GM12878 (cell line): Measurements from ENCODE around the gene FOXO3. TPM values are rescaled to one million over a fixed set of nuclear protein-coding genes. Genes with fewer than 3 reads are reported as not detected.
A peak's percentile ranks its signal among the peaks of the same experiment; 100 is the strongest.

ENCODE experiments used
- ATAC-seq: fragments of 200-7000 bp; cut with Tn5 transposase; 3 replicates; pipeline ENCODE4 v1.9.1; 2020; ENCODE audit warnings: mild to moderate bottlenecking, moderate library complexity
- BruUV-seq: library from RNA; stranded (reverse); fragments of 400-500 nt; replicated peaks from 2 replicates; lab custom pipeline; 2021; lab: Mats Ljungman, UMichigan
- CTCF ChIA-PET: fragments of 300-600 bp; sonication (Branson Sonifier 250); formaldehyde crosslinking; extraction: SDS; loops from one replicate; lab custom pipeline; 2021; ENCODE audit warnings: inconsistent platforms; lab: Yijun Ruan, JAX
- POLR2A ChIA-PET: fragments of 350-600 bp; formaldehyde crosslinking; extraction: SDS; loops from one replicate; lab custom pipeline; 2021; ENCODE audit warnings: inconsistent platforms; lab: Charles Lee
- RAD21 ChIA-PET: fragments of 300-600 bp; sonication (Branson Sonifier 250); formaldehyde crosslinking; loops from one replicate; lab custom pipeline; 2023; ENCODE audit warnings: antibody characterized with exemption; ENCODE audit not compliant: unreplicated experiment; lab: Charles Lee
- SMC1A ChIA-PET: fragments of 300-600 bp; sonication (Branson Sonifier 250); formaldehyde crosslinking; loops from one replicate; lab custom pipeline; 2023; ENCODE audit not compliant: unreplicated experiment, uncharacterized antibody; lab: Charles Lee
- DNase-seq: peaks from one replicate; pipeline ENCODE4 v3.0.0-alpha.2; 2011; ENCODE audit warnings: low read depth, low spot score
- FAIRE-seq: peaks from 3 replicates; lab custom pipeline; 2011; peaks lifted over from hg19 to GRCh38; lab: Jason Lieb, UNC
- H2AFZ ChIP-seq: 2 replicates; pipeline ENCODE4 v1.6.0; 2011; ENCODE audit warnings: low read depth, low read length, control low read depth; ENCODE audit not compliant: control insufficient read depth
- H3K27ac ChIP-seq: 2 replicates; pipeline ENCODE4 v1.5.1; 2011; ENCODE audit warnings: control low read depth; ENCODE audit not compliant: control insufficient read depth, insufficient read depth
- H3K27me3 ChIP-seq, 2 experiments: replicated peaks in 1 of 2; 2 replicates each; pipeline versions ENCODE4 v1.6.0 to v1.6.1; 2011; ENCODE audit warnings: low read length in 1 of 2; ENCODE audit not compliant: control insufficient read depth in 2 of 2, insufficient read depth in 2 of 2
- H3K36me3 ChIP-seq, 2 experiments: 2 replicates each; pipeline ENCODE4 v1.5.1; 2011; ENCODE audit warnings: low read length in 1 of 2; ENCODE audit not compliant: control insufficient read depth in 2 of 2, insufficient read depth in 2 of 2
- H3K4me1 ChIP-seq: 2 replicates; pipeline ENCODE4 v1.6.1; 2011; ENCODE audit warnings: mild to moderate bottlenecking, low read length, moderate library complexity, mixed read lengths; ENCODE audit not compliant: control insufficient read depth, insufficient read depth
- H3K4me2 ChIP-seq: 2 replicates; pipeline ENCODE4 v1.6.0; 2011; ENCODE audit warnings: control low read depth; ENCODE audit not compliant: control insufficient read depth, insufficient read depth
- H3K4me3 ChIP-seq: fragments of 200-600 bp; sonication (generic); 2 replicates; pipeline ENCODE4 v1.5.1; 2016
- H3K79me2 ChIP-seq: 2 replicates; pipeline ENCODE4 v1.6.0; 2011; ENCODE audit warnings: low read length; ENCODE audit not compliant: control insufficient read depth, insufficient read depth
- H3K9ac ChIP-seq: 2 replicates; pipeline ENCODE4 v1.8.0; 2011; ENCODE audit warnings: low read length, control low read depth, mixed read lengths; ENCODE audit not compliant: control insufficient read depth, insufficient read depth
- H3K9me3 ChIP-seq: replicated peaks from 3 replicates; pipeline ENCODE4 v1.5.1; 2011; ENCODE audit warnings: mild to moderate bottlenecking, low read length; ENCODE audit not compliant: control insufficient read depth, insufficient read depth
- H4K20me1 ChIP-seq: 2 replicates; pipeline ENCODE4 v1.6.0; 2011; ENCODE audit not compliant: control insufficient read depth, insufficient read depth
- ASH2L ChIP-seq: fragments of 300-600, 200-600 bp; sonication (generic); IDR thresholded peaks from 2 replicates; pipeline ENCODE4 v1.6.1; 2017; ENCODE audit warnings: low read depth, mild to moderate bottlenecking, borderline replicate concordance
- BACH1 ChIP-seq: fragments of 450-650 bp; IDR thresholded peaks from 2 replicates; pipeline ENCODE4 v1.6.1; 2017; ENCODE audit warnings: mild to moderate bottlenecking, borderline replicate concordance
- BHLHE40 ChIP-seq, 2 experiments: fragments of 450-650 bp in 1 of 2; IDR thresholded peaks; 2 replicates each; pipeline ENCODE4 v1.6.1; 2011 to 2017; ENCODE audit warnings: low read depth in 2 of 2, borderline replicate concordance in 1 of 2, improper control_type of control experiment in 1 of 2, low read length in 1 of 2, mild to moderate bottlenecking in 1 of 2
- BMI1 ChIP-seq: fragments of 450-650 bp; IDR thresholded peaks from 2 replicates; pipeline ENCODE4 v1.6.1; 2016; ENCODE audit warnings: mild to moderate bottlenecking, moderate library complexity, borderline replicate concordance
- CBX3 ChIP-seq: fragments of 200-600 bp; sonication (generic); IDR thresholded peaks from 2 replicates; pipeline ENCODE4 v1.6.1; 2016; ENCODE audit warnings: low read depth, borderline replicate concordance
- CHD2 ChIP-seq: IDR thresholded peaks from 2 replicates; pipeline ENCODE4 v1.6.1; 2011; ENCODE audit warnings: low read depth, low read length, improper control_type of control experiment, borderline replicate concordance
- EGR1 ChIP-seq, 2 experiments: IDR thresholded peaks; 1 replicate in 1 of 2; 2 replicates in 1 of 2; pipeline ENCODE4 v1.6.1; 2011 to 2012; ENCODE audit warnings: low read depth in 2 of 2, low read length in 2 of 2, borderline replicate concordance in 1 of 2, mild to moderate bottlenecking in 1 of 2, moderate library complexity in 1 of 2
- EP300 ChIP-seq, 2 experiments: fragments of 150-350 bp in 1 of 2; IDR thresholded peaks; 2 replicates each; pipeline ENCODE4 v1.6.1; 2011 to 2012; ENCODE audit warnings: low read depth in 2 of 2, low read length in 2 of 2, borderline replicate concordance in 1 of 2, improper control_type of control experiment in 1 of 2, inconsistent platforms in 1 of 2; ENCODE audit not compliant: control insufficient read depth in 1 of 2
- GABPA ChIP-seq: IDR thresholded peaks from 2 replicates; pipeline ENCODE4 v1.6.1; 2014; ENCODE audit warnings: antibody characterized with exemption, low read depth, mild to moderate bottlenecking, inconsistent platforms
- KDM1A ChIP-seq: fragments of 200-600 bp; sonication (generic); IDR thresholded peaks from 2 replicates; pipeline ENCODE4 v1.6.1; 2016; ENCODE audit warnings: borderline replicate concordance
- PML ChIP-seq: IDR thresholded peaks from 2 replicates; pipeline ENCODE4 v1.6.1; 2012; ENCODE audit warnings: low read length, inconsistent platforms
- RUNX3 ChIP-seq: IDR thresholded peaks from 2 replicates; pipeline ENCODE4 v1.6.1; 2012; ENCODE audit warnings: low read length, inconsistent platforms
- USF1 ChIP-seq: IDR thresholded peaks from 2 replicates; pipeline ENCODE4 v1.6.1; 2011; ENCODE audit warnings: borderline replicate concordance, low read depth, mild to moderate bottlenecking, moderate library complexity, mixed read lengths, low read length; ENCODE audit not compliant: insufficient read depth; ENCODE audit errors: extremely low read length
- WGBS: methylation state at CpG from one replicate; pipeline ENCODE4 v1.1.6; 2016; ENCODE audit warnings: low lambda C conversion rate; ENCODE audit not compliant: insufficient replicate concordance, insufficient coverage; ENCODE audit errors: missing lambda C conversion rate; 5-methylcytosine and 5-hydroxymethylcytosine counted together
- in situ Hi-C: fragments of 300-500 bp; cut with MboI; formaldehyde crosslinking; loops from 9 replicates; pipeline ENCODE4 v1.14.3; 2018; ENCODE audit warnings: mixed read lengths
- intact Hi-C: fragments of 100-400 bp; cut with micrococcal nuclease; formaldehyde crosslinking; loops from one replicate; pipeline ENCODE4 v1.14.2; 2022; ENCODE audit not compliant: unreplicated experiment
- polyA plus RNA-seq, 11 experiments: library from polyadenylated mRNA; depleted of rRNA in 4 of 11; unstranded in 6 of 11; stranded (reverse) in 5 of 11; fragments of >200 nt; fragmentation: Nextera tagmentation in 4 of 11; fragmentation: Illumina TruSeq in 1 of 11; extraction: Ambion mirVana in 4 of 11; extraction: Trizol in 1 of 11; gene quantifications; 1 replicate in 1 of 11; 2 replicates in 10 of 11; pipeline versions ENCODE4 v1.2.1 to v1.2.3, GENCODE V29; 2011 to 2016; ENCODE audit warnings: inconsistent platforms in 2 of 11, missing spikeins in 2 of 11, low read depth in 1 of 11
- total RNA-seq, 4 experiments: library from RNA; depleted of rRNA in 3 of 4; stranded (reverse); fragments of >200 nt in 3 of 4; fragmentation: Illumina TruSeq in 1 of 4; extraction: Trizol in 1 of 4; gene quantifications; 2 replicates each; pipeline versions ENCODE4 v1.2.1 to v1.2.3, GENCODE V29; 2013 to 2021
- TF ChIP-seq, protein P1 (sequence below): IDR thresholded peaks from 2 replicates; pipeline ENCODE4 v1.6.1; 2012; ENCODE audit warnings: low read depth, low read length, improper control_type of control experiment

The FOXO3 gene
- total and polyA plus RNA-seq, 10 of the 15 experiments (the other 5 are each of a cell fraction or from before 2014, with no cell fraction given) = 0.82 to 4.5 (median 1.7) TPM

GRCh38 chr6:108635505-108636226 lies 74.9 kb downstream of the FOXO3 start:
- in situ Hi-C loops = no loop called here
- no peak for FAIRE-seq
- ATAC-seq = peak; percentile 60
- Histone ChIP-seq H3K4me1 (peaks cover 13% of the 10 kb centered on the region; the same call in 1 of the 2 replicates), H3K9me3 (no peaks in the 10 kb centered on the region), H3K36me3 (no peaks in the 10 kb centered on the region), H3K27me3 (no peaks in the 10 kb centered on the region), H3K79me2 (peaks cover 24% of the 10 kb centered on the region), H2AFZ (no peak overlapping the region), H4K20me1 (no peaks in the 10 kb centered on the region; the same call in 1 of the 2 replicates), H3K9ac (no peak overlapping the region), H3K27ac (no peak overlapping the region), H3K4me3 (no peak overlapping the region), H3K4me2 (no peak overlapping the region)
- SMC1A ChIA-PET = interaction anchor here (1.5 kb wide), 1 partner anchor 39 kb away, joined by 4 read pairs; no protein-coding TSS in a partner anchor
- 74% methylated on average over 6 of the region's 6 CpGs for WGBS
- no TSS peak for BruUV-seq
- POLR2A ChIA-PET = interaction anchor here (0.5 kb wide), 1 partner anchor 579 kb away, joined by 3 read pairs; no protein-coding TSS in a partner anchor
- CTCF ChIA-PET = no interaction called here
- no peak for DNase-seq
- RAD21 ChIA-PET = no interaction called here
- intact Hi-C loops = loop anchor here (5.0 kb wide), 1 partner anchor 73 kb away; the partner anchor contains the start of gene FOXO3
- TF ChIP-seq EGR1 (IDR thresholded peaks at IDR 0.05; ENCODE audit: borderline replicate concordance in 1 of 2, low read depth in 2 of 2, low read length in 2 of 2) (no peak), RUNX3 (peak; percentile 41), USF1 (no peak)
- TF ChIP-seq, all 136 proteins: peak for 1

DNA sequence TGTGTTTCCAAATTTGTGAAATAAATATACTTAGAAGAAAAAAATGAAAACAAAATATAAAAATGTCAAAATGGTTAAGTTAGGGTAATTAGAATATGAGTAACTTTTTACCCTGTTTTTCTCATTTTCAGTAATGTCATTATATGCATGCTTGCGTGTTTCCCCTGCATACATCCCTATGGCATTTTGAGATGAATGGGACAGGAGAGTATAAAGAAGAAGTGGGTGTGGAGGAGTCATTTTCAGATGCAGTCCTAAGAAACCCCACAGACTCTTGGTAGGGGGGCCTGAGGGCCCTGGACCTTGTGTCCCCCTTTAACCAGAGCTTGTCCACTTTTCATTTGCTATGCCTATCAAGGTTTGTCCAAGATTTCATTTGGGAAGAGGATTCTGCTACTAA lies 77.2 kb downstream of the FOXO3 start:
- WGBS = 90% methylated on average over 1 of the region's 1 CpG
- Histone ChIP-seq H3K9me3 (no peaks in the 10 kb centered on the region), H3K4me2 (no peak overlapping the region), H3K4me3 (no peak overlapping the region), H2AFZ (no peak overlapping the region), H3K4me1 (peaks cover 13% of the 10 kb centered on the region; the same call in 1 of the 2 replicates), H3K36me3 (no peaks in the 10 kb centered on the region), H3K9ac (no peak overlapping the region), H3K27ac (no peak overlapping the region), H3K79me2 (peaks cover 16% of the 10 kb centered on the region), H4K20me1 (no peaks in the 10 kb centered on the region; the same call in 1 of the 2 replicates), H3K27me3 (no peaks in the 10 kb centered on the region)
- SMC1A ChIA-PET = interaction anchor here (1.1 to 1.5 kb wide), 2 partner anchors 49 to 73 kb away, joined by 3 read pairs; no protein-coding TSS in a partner anchor
- FAIRE-seq (no peak), DNase-seq (no peak), ATAC-seq (no peak; the same call in 2 of the 3 replicates)
- intact Hi-C loops = loop anchor here (5.0 kb wide), 1 partner anchor 76 kb away; the partner anchor contains the start of gene FOXO3
- in situ Hi-C loops = no loop called here
- POLR2A ChIA-PET = no interaction called here
- RAD21 ChIA-PET = no interaction called here
- CTCF ChIA-PET = no interaction called here
- BruUV-seq = no TSS peak
- TF ChIP-seq KDM1A (no peak), EP300 (IDR thresholded peaks at IDR 0.05; ENCODE audit: borderline replicate concordance in 1 of 2, control insufficient read depth in 1 of 2, low read depth in 2 of 2, low read length in 2 of 2) (no peak), CHD2 (no peak), PML (no peak), ASH2L (no peak), BACH1 (no peak), CBX3 (no peak), BHLHE40 (IDR thresholded peaks at IDR 0.05; ENCODE audit: borderline replicate concordance in 1 of 2, low read depth in 2 of 2, low read length in 1 of 2) (no peak), BMI1 (no peak), GABPA (no peak)
- TF ChIP-seq, protein P1, sequence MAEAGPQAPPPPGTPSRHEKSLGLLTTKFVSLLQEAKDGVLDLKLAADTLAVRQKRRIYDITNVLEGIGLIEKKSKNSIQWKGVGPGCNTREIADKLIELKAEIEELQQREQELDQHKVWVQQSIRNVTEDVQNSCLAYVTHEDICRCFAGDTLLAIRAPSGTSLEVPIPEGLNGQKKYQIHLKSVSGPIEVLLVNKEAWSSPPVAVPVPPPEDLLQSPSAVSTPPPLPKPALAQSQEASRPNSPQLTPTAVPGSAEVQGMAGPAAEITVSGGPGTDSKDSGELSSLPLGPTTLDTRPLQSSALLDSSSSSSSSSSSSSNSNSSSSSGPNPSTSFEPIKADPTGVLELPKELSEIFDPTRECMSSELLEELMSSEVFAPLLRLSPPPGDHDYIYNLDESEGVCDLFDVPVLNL = no peak
